Measurements from ENCODE around the gene THAP11. TPM values are rescaled to one million over a fixed set of nuclear protein-coding genes. Genes with fewer than 3 reads are reported as not detected.
"Not testable (repeated sequence)": the region's sequence is repeated elsewhere in the genome, so short reads cannot be mapped to it uniquely, and the experiment has no call there.

Gene THAP11
- total and polyA plus RNA-seq, 2 experiments from 2014 or later, result 37.3 to 115 TPM

- TF ChIP-seq ETS1 (IDR thresholded peaks at IDR 0.05) (peak; percentile 94), ZNF331 (CRISPR knock-in tag; IDR thresholded peaks at IDR 0.05; ENCODE audit: low read depth) (no peak), EZH2 (IDR thresholded peaks at IDR 0.05; ENCODE audit: low read depth, unreplicated experiment) (no peak)
Measured at GRCh38 chr16:67833415-67834241, 8.5 kb upstream of the THAP11 start (continued).

- Mint-ChIP-seq H3K36me3 (ENCODE audit: low read depth) (peaks cover 20% of the 10 kb centered on the region), H3K27me3 (ENCODE audit: insufficient read depth, low read depth, poor library complexity) (peaks cover 11% of the 10 kb centered on the region), H3K9me3 (no peaks in the 10 kb centered on the region), H3K27ac (no peak overlapping the region), H3K4me1 (peaks cover 10% of the 10 kb centered on the region), H3K4me3 (peak overlapping the region; percentile 84)
- Histone ChIP-seq H3K79me2 (replicated peaks; ENCODE audit: insufficient read depth) (no peaks in the 10 kb centered on the region; the same call in 1 of the 2 replicates), H3K4me1 (ENCODE audit: insufficient read depth) (0 out of 2 replicates have a peak, but pooled peaks cover 3% of the 10 kb centered on the region), H3K27me3 (ENCODE audit: insufficient read depth) (no peaks in the 10 kb centered on the region), H3K9me2 (ENCODE audit: insufficient read depth) (no peaks in the 10 kb centered on the region), H3K4me2 (peak overlapping the region; percentile 99), H3F3A (replicated peaks; ENCODE audit: low read depth) (no peaks in the 10 kb centered on the region), H4K20me1 (replicated peaks; ENCODE audit: insufficient read depth) (0 out of 2 replicates have a peak, but pooled peaks cover 3% of the 10 kb centered on the region), H2AFZ (peak overlapping the region; percentile 28), H3K36me3 (ENCODE audit: insufficient read depth) (no peaks in the 10 kb centered on the region), H3K27ac (ENCODE audit: low read depth) (no peak overlapping the region), H3K4me3 (peak overlapping the region; percentile 92)
- ATAC-seq (no peak), DNase-seq (ENCODE audit: low spot score) (no peak)
- no peak for TF ChIP-seq STAT1 (IDR thresholded peaks at IDR 0.05; ENCODE audit: unreplicated experiment)
- TF ChIP-seq ETS1 (IDR thresholded peaks at IDR 0.05), result no peak
- TF ChIP-seq ZNF331 (CRISPR knock-in tag; IDR thresholded peaks at IDR 0.05; ENCODE audit: low read depth), result no peak
- no peak for TF ChIP-seq JUNB (IDR thresholded peaks at IDR 0.05; ENCODE audit: unreplicated experiment)
- no peak for TF ChIP-seq EZH2phosphoT487 (IDR thresholded peaks at IDR 0.05; ENCODE audit: unreplicated experiment)
- no peak for TF ChIP-seq CREB1 (CRISPR knock-in tag; IDR thresholded peaks at IDR 0.05; ENCODE audit: low read depth)
Measured at GRCh38 chr16:67834242-67834614, 7.9 kb upstream of the THAP11 start.

GRCh38 chr16:67837190-67837589, 4.9 kb upstream of the THAP11 start:
- peaks cover 18% of the 10 kb centered on the region for H3K4me1 Mint-ChIP-seq
- not testable (repeated sequence) for H3K4me3 ChIP-seq; H3K9me3 Mint-ChIP-seq; H3K79me2 ChIP-seq (replicated peaks; ENCODE audit: insufficient read depth); DNase-seq (ENCODE audit: low spot score); H3K4me2 ChIP-seq; H3K27ac Mint-ChIP-seq; H3K4me1 ChIP-seq (ENCODE audit: insufficient read depth); H4K20me1 ChIP-seq (replicated peaks; ENCODE audit: insufficient read depth); H3K27ac ChIP-seq (ENCODE audit: low read depth); H3K4me3 Mint-ChIP-seq; H3K36me3 ChIP-seq (ENCODE audit: insufficient read depth); H3K27me3 ChIP-seq (ENCODE audit: insufficient read depth); H3K36me3 Mint-ChIP-seq (ENCODE audit: low read depth); H3F3A ChIP-seq (replicated peaks; ENCODE audit: low read depth); ATAC-seq; H3K9me2 ChIP-seq (ENCODE audit: insufficient read depth); H2AFZ ChIP-seq
- peaks cover 13% of the 10 kb centered on the region for H3K27me3 Mint-ChIP-seq (ENCODE audit: insufficient read depth, low read depth, poor library complexity)
